Islet of Langerhans (tissue), 1 donor: ENCODE results near the gene SPCS1.
"Not testable (repeated sequence)": the region's sequence is repeated elsewhere in the genome, so short reads cannot be mapped to it uniquely, and the experiment has no call there.

Experiments
- FAIRE-seq: peaks from one replicate; lab custom pipeline; 2011; peaks lifted over from hg19 to GRCh38; lab: Jason Lieb, UNC

The SPCS1 gene

DNA sequence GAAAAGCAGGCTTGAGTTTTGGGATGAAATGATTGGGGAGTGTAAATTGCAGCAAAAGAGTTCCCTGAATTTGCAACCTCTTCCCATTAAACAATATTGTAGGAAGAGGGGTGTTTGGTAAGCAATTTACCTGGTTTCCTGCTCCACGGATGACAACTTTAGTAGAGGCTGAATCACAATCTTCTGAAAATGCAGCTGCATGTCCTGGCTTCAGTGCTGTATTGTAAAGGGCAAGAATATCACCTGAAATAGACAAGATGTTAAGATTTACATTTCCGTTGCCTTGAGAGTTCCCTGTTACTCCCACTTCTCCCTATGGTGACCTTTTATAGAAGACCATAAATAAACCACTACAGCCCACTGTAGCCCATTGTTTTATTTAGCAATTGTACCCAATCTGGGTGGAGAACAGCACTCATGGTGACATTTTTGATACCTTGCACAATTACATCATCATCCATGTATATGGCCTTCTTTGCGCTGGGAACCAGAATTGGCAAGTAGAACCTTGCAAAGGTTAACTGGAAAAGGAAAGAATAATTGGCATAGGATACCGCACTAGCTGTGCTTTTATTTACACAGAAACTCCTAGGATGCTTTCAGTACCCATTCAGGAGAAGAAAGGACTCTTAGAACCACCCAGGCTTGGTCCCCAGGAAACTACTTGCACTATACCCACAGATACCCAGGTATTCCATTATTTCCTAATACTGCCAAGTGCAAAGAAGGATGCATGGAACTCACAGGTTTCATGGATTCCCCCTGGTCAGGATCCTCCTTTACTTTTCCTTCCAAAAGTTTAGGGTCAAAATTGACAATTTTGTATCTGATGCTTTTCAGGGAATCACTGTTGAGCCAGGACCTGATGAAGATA lies 9.9 kb upstream of the SPCS1 start:
- FAIRE-seq, result no peak

DNA sequence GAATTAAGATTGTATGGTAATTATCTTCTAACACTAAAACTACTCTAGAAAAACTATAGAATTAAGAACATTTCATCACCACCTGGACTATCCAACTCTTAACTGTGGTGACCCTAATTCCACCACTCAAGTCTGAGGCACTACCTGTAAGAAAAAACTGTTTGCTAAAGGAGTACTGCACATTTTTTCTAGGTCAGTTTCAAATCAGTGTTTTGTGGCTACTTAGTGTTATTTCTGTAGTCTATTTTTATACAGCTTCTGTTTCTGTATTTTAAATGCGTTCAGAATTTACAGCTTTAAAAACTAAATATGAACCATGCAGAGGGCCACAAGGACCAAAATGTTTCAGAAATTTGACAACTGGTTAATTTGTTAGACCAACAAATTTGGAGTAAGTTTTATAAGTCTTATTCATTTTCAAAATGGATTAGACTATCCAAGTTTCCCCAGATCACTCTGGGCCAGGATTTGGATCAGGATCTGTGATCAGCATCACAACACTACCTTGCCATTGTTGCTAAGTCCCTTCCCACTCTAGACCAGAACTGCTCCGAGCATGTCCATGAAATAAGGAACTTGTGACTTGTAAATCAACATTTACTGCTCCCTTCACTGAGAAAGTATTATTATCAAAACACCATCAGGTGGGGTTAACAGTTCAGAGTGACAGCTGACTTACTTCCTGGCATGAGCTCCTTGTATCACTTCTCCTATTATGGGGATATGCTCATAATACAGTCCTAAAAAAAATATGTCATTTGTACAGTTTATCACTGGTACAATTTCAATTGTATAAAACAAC lies 8.9 kb upstream of the SPCS1 start:
- FAIRE-seq, result no peak

DNA sequence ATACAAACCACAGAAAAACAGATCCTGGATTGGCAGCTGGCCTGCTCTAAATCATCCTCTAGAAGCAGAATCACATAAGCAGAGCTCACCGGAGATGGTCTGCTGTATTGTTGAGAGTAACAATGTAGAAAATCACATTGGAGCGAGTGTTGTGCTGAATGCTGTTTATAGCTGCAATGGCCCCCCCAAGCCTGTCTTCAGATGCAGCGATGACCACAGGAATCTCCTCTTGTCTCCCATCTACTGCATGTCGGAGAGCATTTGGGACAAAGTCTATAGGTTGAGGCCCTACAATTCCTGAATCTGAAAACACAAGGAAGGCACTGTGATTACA lies 8.3 kb upstream of the SPCS1 start:
- FAIRE-seq, result no peak

DNA sequence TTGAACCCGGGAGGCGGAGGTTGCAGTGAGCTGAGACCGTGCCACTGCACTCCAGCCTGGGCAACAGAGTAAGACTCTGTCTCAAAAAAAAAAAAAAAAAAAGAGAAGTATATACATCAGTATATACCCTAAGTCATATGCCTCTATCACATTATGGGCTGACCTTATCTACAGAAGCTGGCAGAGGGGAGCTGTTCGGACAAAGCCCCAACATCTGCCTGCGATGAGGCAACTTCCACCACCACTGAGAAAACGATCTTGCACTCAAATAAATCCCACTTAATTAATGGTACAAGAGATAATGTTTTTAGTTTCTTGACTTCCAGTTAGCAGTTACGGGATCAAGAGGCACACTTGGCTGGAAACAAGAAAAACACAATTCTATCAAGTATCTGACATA lies 2.6 kb upstream of the SPCS1 start:
- no peak for FAIRE-seq

DNA sequence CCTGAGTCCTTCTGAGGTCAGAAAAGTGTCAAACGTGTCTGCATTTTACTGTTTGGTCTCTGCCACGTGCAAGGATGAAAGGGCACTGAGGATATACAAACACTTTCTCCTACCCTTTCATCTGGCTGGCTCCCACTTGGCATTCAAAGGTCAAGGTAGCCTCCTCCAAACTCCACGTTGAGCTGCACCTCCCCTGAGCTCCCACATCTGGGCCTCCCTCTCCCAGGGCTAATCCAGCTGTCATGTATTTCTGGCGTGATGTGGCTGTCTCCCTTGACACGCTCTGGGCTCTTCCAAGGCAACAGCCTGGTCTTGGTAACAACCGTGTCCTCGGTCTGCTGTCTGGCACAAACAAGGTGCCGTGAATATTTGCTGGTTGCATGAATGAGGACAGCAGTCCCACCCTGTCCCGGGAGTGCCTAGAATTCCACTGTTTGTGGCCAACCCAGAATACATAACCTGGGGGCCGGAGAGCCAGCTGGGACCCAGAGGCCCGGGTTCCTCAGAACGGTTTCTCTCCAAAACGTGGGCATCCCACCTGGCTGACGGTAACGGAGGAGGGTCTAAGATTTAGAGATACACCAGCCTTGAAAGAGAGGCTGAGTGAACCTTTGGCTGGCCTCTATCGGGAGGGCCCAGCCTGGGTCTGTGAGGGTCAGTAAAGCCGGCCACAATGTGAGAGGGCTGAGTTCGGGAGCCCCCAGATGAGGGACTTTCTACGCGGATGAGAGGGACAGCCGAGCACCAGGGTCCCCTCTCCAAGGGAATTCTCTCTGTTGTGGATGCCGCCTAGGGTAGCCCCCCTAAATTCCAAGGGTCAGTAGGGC lies 1.1 kb upstream of the SPCS1 start:
- FAIRE-seq, result no peak

DNA sequence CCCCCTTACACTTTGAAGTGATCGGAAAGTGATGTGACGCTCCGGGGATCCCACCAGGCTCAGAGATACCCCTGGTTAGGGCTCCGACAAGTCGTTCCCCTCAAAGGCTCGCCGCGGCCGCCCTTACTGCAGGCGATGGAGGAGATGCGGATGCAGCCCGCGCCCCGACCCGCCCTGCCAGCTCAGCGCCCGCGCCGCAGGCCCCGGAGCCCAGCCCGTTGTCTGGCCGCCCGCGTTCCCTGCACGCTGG lies 543 bp upstream of the SPCS1 start:
- no peak for FAIRE-seq

DNA sequence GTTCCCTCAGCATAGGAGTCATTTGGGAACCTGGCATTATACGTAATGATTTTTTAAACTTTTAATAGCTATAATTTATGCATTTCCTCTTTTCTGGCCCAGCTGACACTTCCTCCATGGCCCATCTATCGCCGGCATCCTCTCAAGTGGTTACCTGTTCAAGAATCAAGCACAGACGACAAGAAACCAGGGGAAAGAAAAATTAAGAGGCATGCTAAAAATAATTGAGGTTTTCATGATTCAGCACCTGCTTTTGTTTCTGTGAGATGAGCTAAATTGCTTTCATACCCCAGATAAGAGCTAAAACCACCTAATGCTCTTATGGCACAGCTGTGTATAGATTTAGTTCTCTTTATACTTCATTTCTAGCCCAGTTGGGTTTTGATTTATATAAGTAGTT lies 1.7 kb downstream of the SPCS1 start:
- FAIRE-seq, result no peak

DNA sequence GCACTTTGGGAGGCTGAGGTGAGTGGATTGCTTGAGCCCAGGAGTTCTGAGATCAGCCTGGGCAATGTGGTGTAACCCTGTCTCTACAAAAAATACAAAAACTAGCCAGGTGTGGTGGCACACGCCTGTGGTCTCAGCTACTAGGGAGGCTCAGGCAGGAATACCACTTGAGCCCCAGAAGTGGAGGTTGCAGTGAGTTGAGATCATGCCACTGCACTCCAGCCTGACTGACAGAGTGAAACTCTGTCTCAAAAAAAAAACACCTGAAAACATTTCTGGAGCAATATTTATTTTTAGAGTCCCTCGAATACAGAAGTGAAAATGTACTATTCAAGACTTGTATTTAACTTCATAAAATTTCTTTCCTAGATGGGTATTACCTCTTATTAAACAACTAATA lies 4.6 kb downstream of the SPCS1 start:
- FAIRE-seq, result no peak

DNA sequence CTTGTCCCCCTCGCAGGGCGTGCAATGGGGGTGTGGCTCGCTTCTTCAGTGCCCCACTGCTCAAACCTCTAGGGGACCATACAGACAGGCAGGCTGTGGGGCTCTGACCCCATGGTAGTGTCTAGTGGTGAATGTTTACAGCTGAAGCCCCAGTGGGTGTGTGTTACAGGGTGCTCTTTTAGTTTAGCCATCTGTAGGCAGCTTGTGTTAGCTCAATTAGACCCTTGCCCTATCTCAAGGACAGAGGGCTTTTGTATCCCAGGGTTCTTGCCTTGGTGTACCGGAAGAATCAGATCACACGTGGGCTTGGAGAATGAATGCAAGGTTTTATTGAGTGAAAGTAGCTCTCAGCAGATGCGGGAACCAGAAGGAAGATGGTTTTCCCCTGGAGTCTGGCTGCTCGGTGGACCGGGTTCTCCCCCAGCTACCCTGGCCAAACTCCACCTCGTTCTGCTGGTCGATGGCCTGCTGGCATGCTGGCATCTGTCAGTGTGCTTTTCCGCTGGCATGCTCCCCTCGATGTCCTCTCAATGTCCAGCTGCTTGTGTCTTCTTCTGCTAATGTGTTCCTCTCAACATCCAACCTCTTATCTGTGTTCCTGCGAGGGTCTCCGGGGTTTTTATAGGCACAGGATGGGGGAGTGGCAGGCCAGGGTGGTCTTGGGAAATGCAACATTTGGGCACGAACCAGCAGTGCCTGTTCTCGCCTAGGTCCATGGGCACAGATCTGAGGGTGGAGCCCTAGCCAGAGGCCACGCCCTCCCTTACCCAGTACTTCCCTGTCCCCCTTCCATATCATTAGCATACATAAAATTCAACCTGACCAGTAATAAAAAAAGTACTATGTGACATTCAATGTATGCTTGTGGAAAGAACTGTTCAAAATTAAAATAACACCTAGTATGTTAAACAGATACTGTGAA lies 6.6 kb downstream of the SPCS1 start:
- FAIRE-seq, result no peak

DNA sequence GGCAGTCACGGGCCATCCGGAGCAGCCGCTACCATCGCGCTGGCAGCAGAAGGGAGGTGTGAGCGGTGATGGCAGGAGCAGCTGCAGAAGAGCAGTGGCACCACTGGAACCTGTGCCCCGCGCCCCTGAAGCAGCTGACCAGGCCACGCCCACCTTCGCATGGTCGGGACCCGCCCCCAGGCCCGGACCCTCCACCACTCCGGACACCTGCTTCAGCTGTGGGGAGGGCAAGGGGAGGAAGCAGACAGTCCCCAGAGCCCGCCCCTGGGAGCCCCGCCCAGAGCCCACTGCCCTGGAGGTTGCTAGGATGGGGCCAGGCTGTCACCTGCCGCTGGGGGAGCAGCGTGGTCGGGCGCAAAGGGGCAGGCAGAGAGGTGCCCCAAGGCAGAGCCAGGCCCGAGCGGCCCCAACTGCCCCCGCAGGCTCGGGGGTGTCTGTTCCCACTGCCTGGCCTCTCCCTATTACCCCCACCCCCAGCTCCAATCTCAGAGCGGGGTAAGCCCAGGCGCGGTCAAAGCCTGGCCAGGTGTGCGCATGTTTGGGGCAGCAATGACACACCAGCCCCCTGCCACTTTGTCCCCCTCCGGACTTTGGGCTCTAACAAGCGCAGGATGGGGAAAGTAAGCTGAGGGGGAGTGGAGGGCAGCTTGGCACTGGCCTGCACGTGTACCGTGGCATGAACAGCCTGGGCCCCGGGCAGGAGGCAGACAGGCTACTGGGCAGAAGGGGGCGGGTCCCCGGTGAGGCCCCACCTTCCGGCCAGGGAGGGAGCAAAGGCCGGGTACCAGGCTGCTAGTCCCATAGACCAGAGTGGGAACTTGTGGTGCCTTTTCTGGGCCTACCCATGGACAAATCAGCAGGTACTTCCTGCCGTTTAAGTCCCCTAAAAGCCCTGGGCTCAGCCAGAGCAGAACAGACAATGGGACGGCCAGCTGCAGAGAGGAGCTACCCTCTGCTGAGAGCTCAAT lies 8.7 kb downstream of the SPCS1 start:
- no peak for FAIRE-seq

DNA sequence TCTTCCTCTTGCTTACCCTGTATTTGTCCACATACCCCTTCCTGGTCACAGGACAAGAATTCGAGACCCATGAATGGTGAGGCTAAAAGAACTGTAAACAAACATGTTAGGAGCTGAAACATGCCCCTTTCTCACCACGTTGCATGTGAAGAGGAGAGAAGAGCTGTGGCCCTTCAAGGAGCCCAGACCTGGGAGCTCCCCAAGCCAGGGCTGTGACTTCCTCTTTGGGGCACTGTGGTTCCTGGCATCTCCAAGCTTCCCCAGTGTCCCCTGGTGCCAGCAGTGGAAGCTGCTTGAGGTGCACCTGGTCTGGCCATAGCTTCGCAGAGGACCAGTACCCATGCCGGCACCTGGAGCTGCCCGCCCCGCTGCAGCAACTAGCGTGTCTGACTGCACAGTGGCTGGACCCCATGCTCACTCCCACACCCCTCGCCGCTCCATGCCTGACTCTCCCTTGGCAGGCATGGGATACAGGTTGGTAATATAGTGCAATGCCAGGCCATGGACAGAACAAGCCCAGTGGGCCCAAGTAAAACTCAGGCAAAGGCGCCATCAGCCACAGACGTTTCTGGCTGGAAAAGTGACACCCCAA lies 9.9 kb downstream of the SPCS1 start:
- no peak for FAIRE-seq

DNA sequence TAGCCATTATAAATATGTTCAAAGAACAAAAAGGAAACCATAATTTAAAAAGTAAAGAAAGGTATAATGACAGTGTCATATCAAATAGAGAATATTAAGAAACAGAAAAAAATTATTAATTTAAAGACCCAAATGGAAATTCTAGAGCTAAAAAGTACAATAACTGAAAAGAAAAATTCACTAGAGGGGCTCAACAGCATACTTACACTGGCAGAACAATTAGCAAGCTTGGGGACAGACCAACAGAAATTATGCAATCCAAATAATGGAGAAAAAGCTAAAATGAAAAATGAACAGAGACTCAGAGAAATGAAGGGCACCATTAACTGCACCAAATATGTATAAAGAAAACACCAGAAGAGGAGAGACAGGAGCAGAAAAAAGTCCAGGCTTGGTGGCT lies 13.7 kb downstream of the SPCS1 start:
- FAIRE-seq, result no peak

DNA sequence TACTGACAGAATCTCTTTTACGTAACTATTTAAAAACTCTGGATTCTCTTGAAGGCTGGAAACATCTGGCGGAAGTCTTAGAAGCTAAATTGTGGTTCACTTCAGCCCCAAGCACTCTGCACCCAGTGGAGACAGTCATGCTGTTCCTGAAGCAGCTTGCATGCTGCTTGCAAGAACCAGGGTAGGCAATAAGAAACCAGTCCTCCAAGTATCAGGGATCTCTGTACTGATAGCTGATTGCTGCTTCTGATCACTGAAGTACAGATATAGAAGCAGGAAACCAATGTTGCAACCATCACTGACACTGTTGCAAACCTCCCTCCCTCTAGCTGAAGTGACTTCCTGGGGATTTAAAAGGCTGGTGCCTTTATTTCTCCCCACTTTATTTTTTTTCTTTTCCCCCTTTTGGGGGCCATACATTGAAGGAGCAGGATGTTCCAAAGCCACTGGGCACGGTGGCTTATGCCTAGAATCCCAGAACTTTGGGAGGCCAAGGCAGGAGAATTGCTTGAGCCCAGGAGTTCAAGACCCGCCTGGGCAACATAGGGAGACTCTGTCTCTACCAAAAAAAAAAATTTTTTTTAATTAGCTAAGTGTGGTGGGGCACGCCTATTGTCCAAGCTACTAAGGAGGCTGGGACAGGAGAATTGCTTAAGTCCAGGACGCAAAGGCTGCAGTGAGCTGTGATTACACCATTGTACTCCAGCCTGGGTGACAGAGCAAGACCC lies 15.3 kb downstream of the SPCS1 start:
- no peak for FAIRE-seq

DNA sequence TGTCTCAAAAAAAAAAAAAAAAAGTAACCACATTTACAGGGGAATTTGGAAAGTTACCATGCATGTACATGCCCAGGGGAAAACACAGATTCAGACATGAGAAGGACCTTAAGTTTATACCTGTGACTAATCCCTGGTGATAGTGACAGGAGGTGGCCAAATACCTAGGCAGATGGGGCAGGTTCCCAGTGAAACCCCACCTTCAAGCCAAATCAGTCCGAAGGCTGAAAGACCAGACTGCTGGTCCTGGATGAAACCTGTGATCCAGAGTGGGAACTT lies 15.8 kb downstream of the SPCS1 start:
- no peak for FAIRE-seq

DNA sequence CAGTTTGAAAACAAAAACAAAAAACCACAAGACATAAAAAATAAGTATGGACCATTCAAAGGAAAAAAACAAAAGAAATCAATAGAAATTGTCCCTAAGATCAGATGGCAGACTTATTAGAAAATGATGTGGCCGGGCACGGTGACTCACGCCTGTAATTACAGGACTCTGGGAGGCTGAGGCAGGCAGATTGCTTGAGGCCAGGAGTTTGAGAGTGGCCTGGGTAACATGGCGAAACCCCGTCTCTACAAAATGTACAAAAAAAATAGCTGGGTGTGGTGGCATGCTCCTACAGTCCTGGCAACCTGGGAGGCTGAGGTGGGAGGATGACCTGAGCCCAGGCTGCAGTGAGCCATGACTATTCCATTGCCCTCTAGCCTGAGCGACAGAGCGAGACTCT lies 16.6 kb downstream of the SPCS1 start:
- no peak for FAIRE-seq

DNA sequence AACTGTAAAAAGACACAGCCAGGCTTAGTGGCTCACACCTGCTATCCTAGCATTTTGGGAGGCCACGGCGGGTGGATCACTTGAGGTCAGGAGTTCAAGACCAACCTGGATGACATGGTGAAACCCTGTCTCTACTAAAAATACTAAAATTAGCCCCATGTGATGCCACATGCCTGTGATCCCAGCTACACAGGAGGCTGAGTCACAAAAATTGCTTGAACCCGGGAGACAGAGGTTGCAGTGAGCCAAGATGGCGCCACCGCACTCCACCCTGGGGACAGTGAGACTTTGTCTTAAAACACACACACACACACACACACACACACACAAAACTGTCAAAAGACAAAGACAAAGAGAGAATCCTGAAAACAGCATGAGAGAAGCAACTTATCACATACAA lies 18.0 kb downstream of the SPCS1 start:
- FAIRE-seq, result no peak

DNA sequence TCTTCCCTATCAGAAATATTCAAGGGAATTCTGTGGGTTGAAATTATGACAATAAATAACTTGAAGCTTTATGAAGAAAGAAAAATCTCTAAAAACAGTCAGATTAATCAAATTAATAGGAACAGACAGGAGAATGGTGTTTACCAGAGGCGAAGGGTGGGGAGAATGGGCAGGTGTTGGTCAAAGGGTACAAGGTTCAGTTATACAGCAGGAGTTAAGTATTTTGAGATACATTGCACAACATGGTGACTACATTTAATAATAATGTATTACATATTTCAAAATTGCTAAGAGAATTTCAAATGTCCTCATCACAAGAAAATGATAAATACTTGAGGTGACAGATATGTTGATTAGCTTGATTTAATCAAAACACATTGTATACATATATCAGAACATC lies 18.6 kb downstream of the SPCS1 start:
- FAIRE-seq, result peak; percentile 60

DNA sequence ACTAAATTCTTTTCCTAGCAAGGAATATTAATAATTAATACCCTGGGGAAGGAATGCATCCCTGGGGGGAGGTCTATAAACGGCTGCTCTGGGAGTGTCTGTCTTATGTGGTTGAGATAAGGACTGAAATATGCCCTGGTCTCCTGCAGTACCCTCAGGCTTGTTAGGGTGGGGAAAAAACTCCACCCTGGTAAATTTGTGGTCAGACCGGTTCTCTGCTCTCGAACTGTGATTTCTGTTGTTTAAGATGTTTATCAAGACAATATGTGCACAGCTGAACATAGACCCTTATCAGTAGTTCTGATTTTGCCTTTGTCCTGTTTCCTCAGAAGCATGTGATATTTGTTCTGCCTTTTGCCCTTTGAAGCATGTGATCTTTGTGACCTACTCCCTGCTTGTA lies 22.8 kb downstream of the SPCS1 start:
- not testable (repeated sequence) for FAIRE-seq

DNA sequence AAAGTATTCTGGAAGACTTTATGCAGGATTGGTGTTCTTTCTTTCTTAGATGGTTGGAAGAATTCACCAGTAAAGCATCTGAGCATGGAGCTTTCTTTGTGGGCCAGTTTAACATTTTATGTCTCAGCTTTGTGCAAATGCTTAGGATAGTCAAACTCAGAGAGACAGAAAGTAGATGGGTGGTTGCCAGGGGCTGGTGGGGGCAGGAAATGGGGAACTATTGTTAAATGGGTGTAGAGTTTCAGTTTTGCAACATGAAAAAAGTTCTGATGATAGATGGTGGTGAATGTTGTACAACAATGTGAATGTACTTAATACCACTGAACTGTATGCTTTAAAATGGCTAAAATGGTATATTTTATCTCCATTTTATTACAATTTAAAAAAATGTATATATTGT lies 24.8 kb downstream of the SPCS1 start:
- no peak for FAIRE-seq

DNA sequence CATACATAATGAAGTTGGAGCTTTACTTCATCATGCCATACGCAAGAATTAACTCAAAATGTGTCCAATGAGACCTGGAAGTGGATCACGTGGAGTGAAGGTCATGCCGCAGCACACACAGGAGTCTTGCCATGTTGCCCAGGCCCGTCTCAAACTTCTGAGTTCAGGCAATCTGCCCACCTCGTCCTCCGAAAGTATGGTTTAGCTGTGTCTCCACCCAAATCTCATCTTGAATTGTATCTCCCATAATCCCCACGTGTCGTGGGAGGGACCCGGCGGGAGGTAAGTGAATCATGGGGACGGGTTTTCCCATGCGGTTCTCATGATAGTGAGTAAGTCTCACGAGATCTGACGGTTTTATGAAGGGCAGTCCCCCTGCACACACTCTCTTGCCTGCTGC lies 25.7 kb downstream of the SPCS1 start:
- no peak for FAIRE-seq
